GM12892 (cell line): Measurements from ENCODE around the gene NEK8.

Source experiments
- POLR2A ChIP-seq: IDR thresholded peaks from 2 replicates; pipeline ENCODE4 v1.6.1; 2011; ENCODE audit warnings: low read depth, low read length, control low read depth
- POLR2AphosphoS5 ChIP-seq: IDR thresholded peaks from 2 replicates; pipeline ENCODE4 v1.6.1; 2011; ENCODE audit warnings: low read depth, low read length, control low read depth

DNA sequence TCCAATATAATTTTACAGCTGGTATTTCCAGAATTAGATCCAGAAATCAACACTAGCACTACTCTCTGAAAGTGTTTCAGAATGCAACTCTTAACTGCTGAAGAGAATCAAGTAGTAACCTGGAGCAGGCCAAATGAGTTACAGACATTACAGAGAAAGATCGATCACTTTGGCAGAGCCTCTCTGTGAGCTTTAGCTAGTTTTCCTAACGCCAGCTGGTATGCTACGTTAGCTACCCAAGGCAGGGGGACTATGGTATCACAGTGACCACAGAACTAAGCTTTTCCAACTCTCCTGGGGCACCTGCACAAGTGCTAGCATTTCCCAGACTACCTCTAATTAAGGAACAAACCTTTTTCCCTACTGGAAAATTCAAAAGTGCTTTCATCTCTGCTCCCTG, 45.6 kb downstream of the NEK8 start:
- TF ChIP-seq POLR2AphosphoS5 (no peak), POLR2A (no peak)
